ENCODE measurements around the gene PLXND1. TPM values are rescaled to one million over a fixed set of nuclear protein-coding genes. Genes with fewer than 3 reads are reported as not detected.
A peak's percentile ranks its signal among the peaks of the same experiment; 100 is the strongest.

The PLXND1 gene
- total and polyA plus RNA-seq, 8 donors = 15.5 to 66.2 (median 28.5) TPM

GRCh38 chr3:129603561-129603942 lies 2.9 kb downstream of the PLXND1 start:
- H3K27me3 ChIP-seq = no peaks in the 10 kb centered on the region
- intact Hi-C loops (cut with DNase I) = no loop called here
- FAIRE-seq (no peak), ATAC-seq (no peak), DNase-seq (no peak)
- no peaks in the 10 kb centered on the region for H3K9me3 ChIP-seq
- TF ChIP-seq, protein P1, sequence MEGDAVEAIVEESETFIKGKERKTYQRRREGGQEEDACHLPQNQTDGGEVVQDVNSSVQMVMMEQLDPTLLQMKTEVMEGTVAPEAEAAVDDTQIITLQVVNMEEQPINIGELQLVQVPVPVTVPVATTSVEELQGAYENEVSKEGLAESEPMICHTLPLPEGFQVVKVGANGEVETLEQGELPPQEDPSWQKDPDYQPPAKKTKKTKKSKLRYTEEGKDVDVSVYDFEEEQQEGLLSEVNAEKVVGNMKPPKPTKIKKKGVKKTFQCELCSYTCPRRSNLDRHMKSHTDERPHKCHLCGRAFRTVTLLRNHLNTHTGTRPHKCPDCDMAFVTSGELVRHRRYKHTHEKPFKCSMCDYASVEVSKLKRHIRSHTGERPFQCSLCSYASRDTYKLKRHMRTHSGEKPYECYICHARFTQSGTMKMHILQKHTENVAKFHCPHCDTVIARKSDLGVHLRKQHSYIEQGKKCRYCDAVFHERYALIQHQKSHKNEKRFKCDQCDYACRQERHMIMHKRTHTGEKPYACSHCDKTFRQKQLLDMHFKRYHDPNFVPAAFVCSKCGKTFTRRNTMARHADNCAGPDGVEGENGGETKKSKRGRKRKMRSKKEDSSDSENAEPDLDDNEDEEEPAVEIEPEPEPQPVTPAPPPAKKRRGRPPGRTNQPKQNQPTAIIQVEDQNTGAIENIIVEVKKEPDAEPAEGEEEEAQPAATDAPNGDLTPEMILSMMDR (IDR thresholded peaks at IDR 0.05) = no peak
- peak overlapping the region in 2 of 4 donors; percentile 40 to 65 for H3K4me3 ChIP-seq
- H3K27ac ChIP-seq = peak overlapping the region in 3 of 4 donors; percentile 3 to 50 (median 32)
- 67 to 72% methylated on average over 7 of the region's 7 CpGs for WGBS, 2 donors
- no peaks in the 10 kb centered on the region for H3K36me3 ChIP-seq
- H3K4me1 ChIP-seq = peaks cover 4 to 10% (median 7%) of the 10 kb centered on the region in 3 donors

- Histone ChIP-seq H3K9me3 (no peaks in the 10 kb centered on the region), H3K36me3 (no peaks in the 10 kb centered on the region), H3K4me1 (peaks cover 4 to 10% (median 7%) of the 10 kb centered on the region in 3 donors), H3K27me3 (no peaks in the 10 kb centered on the region), H3K27ac (peak overlapping the region in 3 of 4 donors; percentile 3 to 50 (median 32)), H3K4me3 (peak overlapping the region in 2 of 4 donors; percentile 40 to 65)
- DNase-seq = peak in 5 of 6 donors; percentile 69 to 85 (median 77)
- TF ChIP-seq, protein P1 (IDR thresholded peaks at IDR 0.05) = no peak
- intact Hi-C loops (cut with DNase I) = no loop called here
- ATAC-seq = peak; percentile 60 to 77 (median 68)
- 43 to 44% methylated on average over 15 of the region's 15 CpGs for WGBS, 2 donors
- FAIRE-seq = no peak
Observed at GRCh38 chr3:129602730-129603560, 3.5 kb downstream of the PLXND1 start.

GRCh38 chr3:129602309-129602708 lies 4.2 kb downstream of the PLXND1 start:
- Histone ChIP-seq H3K4me3 (peak overlapping the region in 1 of 4 donors; percentile 65), H3K27me3 (no peaks in the 10 kb centered on the region), H3K4me1 (peaks cover 4 to 10% (median 7%) of the 10 kb centered on the region in 3 donors), H3K9me3 (no peaks in the 10 kb centered on the region), H3K27ac (peak overlapping the region in 1 of 4 donors; percentile 3), H3K36me3 (no peaks in the 10 kb centered on the region)
- intact Hi-C loops (cut with DNase I) = no loop called here
- FAIRE-seq = no peak
- WGBS, 2 donors = 89 to 90% methylated on average over 11 of the region's 11 CpGs
- DNase-seq = no peak
- TF ChIP-seq, protein P1 (IDR thresholded peaks at IDR 0.05) = no peak
- no peak for ATAC-seq

GRCh38 chr3:129601713-129602112 lies 4.8 kb downstream of the PLXND1 start:
- ATAC-seq (no peak), DNase-seq (no peak), FAIRE-seq (no peak)
- no peaks in the 10 kb centered on the region for H3K27me3 ChIP-seq
- H3K36me3 ChIP-seq = no peaks in the 10 kb centered on the region
- intact Hi-C loops (cut with DNase I) = no loop called here
- no peak overlapping the region for H3K4me3 ChIP-seq
- TF ChIP-seq, protein P1 (IDR thresholded peaks at IDR 0.05) = no peak
- 84 to 89% methylated on average over 5 of the region's 5 CpGs for WGBS, 2 donors
- H3K4me1 ChIP-seq = peaks cover 4 to 10% (median 7%) of the 10 kb centered on the region in 3 donors
- H3K9me3 ChIP-seq = no peaks in the 10 kb centered on the region
- H3K27ac ChIP-seq = no peak overlapping the region

DNA sequence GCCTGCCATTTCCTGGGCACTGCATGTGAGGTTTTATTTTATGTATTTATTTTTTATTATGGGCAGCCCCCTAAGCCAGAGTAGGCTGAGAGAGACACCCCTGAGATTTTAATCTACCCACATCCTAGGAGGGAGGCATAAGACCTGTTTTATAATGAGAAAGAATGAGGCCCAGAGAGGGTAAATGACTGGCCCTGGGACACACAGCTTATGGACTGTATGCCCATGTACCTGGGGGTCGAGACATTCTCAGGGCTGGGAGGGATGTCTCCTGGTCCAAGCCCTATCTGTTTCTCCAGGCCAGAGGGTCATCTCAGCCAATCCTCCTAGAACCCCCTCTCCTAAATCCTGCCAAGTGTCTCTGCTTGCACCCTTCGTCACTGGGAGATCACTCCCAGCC lies 6.1 kb downstream of the PLXND1 start:
- Histone ChIP-seq H3K36me3 (no peaks in the 10 kb centered on the region), H3K4me3 (no peak overlapping the region), H3K4me1 (peaks cover 0 to 10% (median 7%) of the 10 kb centered on the region in 3 donors), H3K9me3 (no peaks in the 10 kb centered on the region), H3K27ac (peak overlapping the region in 2 of 4 donors; percentile 0 to 39), H3K27me3 (no peaks in the 10 kb centered on the region)
- no peak for FAIRE-seq
- intact Hi-C loops (cut with DNase I) = no loop called here
- TF ChIP-seq, protein P1 (IDR thresholded peaks at IDR 0.05) = no peak
- ATAC-seq = no peak
- WGBS, 2 donors = 90 to 92% methylated on average over 2 of the region's 2 CpGs
- DNase-seq = no peak

Data from pancreas (tissue), 10 donors.